Naive B cell (primary cell): Measurements from ENCODE around the gene PBX4. TPM values are rescaled to one million over a fixed set of nuclear protein-coding genes. Genes with fewer than 3 reads are reported as not detected.

Experiments used
- ATAC-seq, 2 donors: fragments of 150-1000 bp; cut with Tn5 transposase; 2 replicates each; pipeline ENCODE4 v1.10.0; 2021; ENCODE audit warnings: low read depth in 2 of 2, mild to moderate bottlenecking in 2 of 2, moderate library complexity in 2 of 2
- DNase-seq: peaks from one replicate; pipeline ENCODE4 v3.0.0; 2022
- H3K27ac Mint-ChIP-seq, 6 donors: one replicate each; pipeline ENCODE4 v1.8.0; 2020 to 2022; ENCODE audit warnings: mild to moderate bottlenecking in 6 of 6, mixed read lengths in 6 of 6, moderate library complexity in 5 of 6, inconsistent platforms in 2 of 6
- H3K27me3 Mint-ChIP-seq, 3 donors: one replicate each; pipeline ENCODE4 v1.8.0; 2021 to 2022; ENCODE audit warnings: mixed read lengths in 3 of 3, mild to moderate bottlenecking in 1 of 3
- H3K36me3 Mint-ChIP-seq, 2 donors: one replicate each; pipeline ENCODE4 v1.8.0; 2020 to 2022; ENCODE audit warnings: mixed read lengths in 2 of 2, inconsistent platforms in 1 of 2, mild to moderate bottlenecking in 1 of 2
- H3K4me1 Mint-ChIP-seq, 3 donors: one replicate each; pipeline ENCODE4 v1.8.0; 2020 to 2022; ENCODE audit warnings: mixed read lengths in 3 of 3, inconsistent platforms in 1 of 3, mild to moderate bottlenecking in 1 of 3, moderate library complexity in 1 of 3
- H3K4me3 Mint-ChIP-seq, 8 donors: one replicate each; pipeline ENCODE4 v1.8.0; 2020 to 2022; ENCODE audit warnings: mild to moderate bottlenecking in 8 of 8, mixed read lengths in 8 of 8, moderate library complexity in 8 of 8, inconsistent platforms in 2 of 8
- H3K9me3 Mint-ChIP-seq, 7 donors: one replicate each; pipeline ENCODE4 v1.8.0; 2020 to 2022; ENCODE audit warnings: mixed read lengths in 7 of 7, mild to moderate bottlenecking in 5 of 7, inconsistent platforms in 2 of 7, moderate library complexity in 1 of 7
- polyA plus RNA-seq, 6 donors: library from polyadenylated mRNA; unstranded; fragments of 300-500 nt; fragmentation: Illumina TruSeq; gene quantifications; one replicate each; pipeline ENCODE4 v1.2.3, GENCODE V29; 2021; ENCODE audit warnings: low read depth in 6 of 6

PBX4 gene
- polyA plus RNA-seq, 6 donors from 2014 or later: 0.26 to 0.31 TPM; not detected in 4

DNA sequence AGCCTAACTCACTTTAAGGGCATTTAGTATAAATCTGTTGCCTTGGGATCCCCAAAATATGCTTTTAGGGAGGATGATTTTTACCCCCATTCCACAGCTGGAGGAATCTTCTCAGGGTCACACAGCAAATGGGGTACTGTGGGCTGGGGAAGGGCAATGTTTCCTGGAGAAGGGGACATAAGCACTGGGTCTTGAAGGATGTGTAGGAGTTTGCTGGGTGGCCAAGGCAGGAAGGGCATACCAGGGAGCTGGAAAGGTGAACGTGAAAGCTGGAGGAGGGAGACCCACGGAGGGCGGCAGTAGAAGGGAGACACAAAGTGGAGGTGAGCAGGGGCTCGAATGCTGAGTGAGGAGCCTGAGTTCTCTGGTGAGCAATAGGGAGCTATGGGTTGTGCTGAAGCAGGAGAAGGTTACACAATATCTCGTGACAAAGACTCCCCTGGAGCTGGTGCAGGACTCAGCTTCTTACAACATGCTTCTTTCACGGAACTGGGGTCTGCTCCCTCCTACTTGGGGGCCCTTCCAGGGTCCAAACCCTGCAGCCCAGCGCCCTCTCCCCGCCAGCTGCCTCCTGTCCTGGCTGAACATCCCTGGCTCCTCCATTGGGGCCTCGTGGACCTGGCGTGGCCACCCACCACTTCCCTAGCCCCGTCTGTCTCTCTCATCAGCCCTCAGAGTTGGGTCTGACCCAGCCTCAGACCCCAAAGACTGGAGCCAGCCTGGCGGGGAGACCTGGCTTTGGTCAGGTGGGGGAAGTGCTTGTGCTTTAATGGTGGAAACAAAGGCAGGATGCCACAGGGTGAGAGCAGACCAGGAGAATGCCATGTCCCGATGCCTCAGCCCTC is 69.3 kb downstream of the PBX4 start:
- ATAC-seq: no peak
- peaks cover 0 to 3% (median 0%) of the 10 kb centered on the region in 7 donors for H3K9me3 Mint-ChIP-seq
- H3K36me3 Mint-ChIP-seq: no peaks in the 10 kb centered on the region
- peak overlapping the region in 1 of 6 donors; percentile 26 for H3K27ac Mint-ChIP-seq
- no peak overlapping the region for H3K4me3 Mint-ChIP-seq
- DNase-seq: no peak
- no peaks in the 10 kb centered on the region for H3K4me1 Mint-ChIP-seq
- H3K27me3 Mint-ChIP-seq: peaks cover 4 to 25% (median 15%) of the 10 kb centered on the region in 3 donors

DNA sequence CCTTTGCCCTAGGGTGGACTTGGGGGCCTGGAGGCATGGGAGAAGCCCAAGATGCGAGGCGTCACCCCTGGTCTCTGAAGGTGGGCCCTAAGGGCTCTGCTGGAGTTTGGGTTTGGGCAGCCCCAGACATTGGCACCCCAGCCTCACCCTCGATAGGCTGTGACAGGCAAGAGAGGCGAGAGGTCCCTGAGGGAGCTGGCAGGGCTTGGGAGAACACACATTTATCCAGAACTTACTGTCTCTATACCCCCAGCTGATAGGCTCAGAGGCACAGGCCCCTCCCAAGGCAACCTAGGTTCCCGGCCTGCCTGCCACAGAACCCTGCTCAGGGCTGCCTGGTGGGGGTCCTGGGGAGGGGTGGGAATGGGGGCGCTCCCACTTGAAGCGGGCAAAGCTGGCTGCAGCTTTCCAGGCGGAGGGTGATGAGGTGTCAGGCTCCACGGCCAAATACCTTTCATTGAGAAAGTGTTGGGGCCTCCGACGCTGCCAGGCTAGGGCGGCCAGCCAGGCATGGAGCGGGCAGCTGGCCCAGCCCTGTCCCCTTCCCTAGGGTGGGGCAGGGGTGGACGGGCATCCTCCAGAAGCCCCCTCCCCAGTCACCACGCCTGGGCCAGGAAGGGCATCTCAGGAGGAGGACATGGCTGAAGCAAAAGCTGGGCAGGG is 70.7 kb downstream of the PBX4 start:
- Mint-ChIP-seq H3K27me3 (peaks cover 4 to 38% (median 17%) of the 10 kb centered on the region in 3 donors), H3K4me1 (no peaks in the 10 kb centered on the region), H3K9me3 (peaks cover 0 to 3% (median 0%) of the 10 kb centered on the region in 7 donors), H3K4me3 (no peak overlapping the region), H3K36me3 (no peaks in the 10 kb centered on the region), H3K27ac (no peak overlapping the region)
- ATAC-seq: no peak
- no peak for DNase-seq

DNA sequence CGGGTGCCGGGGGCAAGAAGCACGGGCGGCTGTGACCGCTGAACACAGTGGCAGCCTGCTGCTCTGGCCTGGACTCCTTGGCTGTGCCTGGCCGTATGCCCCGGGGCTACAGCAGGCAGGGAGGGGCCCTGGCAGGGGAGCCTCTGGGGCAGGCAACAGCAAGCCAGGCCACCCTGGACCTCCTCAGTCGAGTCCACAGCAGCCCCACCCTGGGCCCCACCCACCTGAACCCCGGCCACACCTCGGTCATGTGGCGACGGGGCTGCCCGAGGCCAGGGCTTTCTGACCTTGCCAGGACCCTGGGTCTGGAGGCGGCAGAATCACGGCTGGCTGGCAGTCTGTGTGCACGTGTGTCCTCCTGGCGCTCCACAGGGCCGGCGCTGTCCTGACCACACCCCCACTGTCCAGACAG is 71.7 kb downstream of the PBX4 start:
- peaks cover 9 to 48% (median 27%) of the 10 kb centered on the region in 3 donors for H3K27me3 Mint-ChIP-seq
- peaks cover 0 to 7% (median 0%) of the 10 kb centered on the region in 3 donors for H3K4me1 Mint-ChIP-seq
- ATAC-seq: no peak
- peaks cover 0 to 3% (median 0%) of the 10 kb centered on the region in 7 donors for H3K9me3 Mint-ChIP-seq
- H3K4me3 Mint-ChIP-seq: no peak overlapping the region
- no peak overlapping the region for H3K27ac Mint-ChIP-seq
- no peaks in the 10 kb centered on the region for H3K36me3 Mint-ChIP-seq
- DNase-seq: no peak

DNA sequence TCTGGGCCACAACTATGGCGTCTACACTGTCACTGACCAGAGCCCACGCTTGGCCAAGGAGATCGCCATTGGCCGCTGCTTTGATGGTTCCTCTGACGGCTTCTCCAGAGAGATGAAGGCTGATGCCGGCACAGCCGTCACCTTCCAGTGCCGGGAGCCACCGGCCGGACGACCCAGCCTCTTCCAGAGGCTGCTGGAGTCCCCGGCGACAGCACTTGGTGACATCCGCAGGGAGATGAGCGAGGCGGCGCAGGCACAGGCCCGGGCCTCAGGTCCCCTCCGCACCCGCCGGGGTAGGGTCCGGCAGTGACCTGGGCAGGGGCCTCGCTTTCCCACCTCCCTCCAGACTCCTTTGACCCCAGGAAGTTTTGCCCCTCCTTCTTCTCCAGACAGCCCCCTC is 72.8 kb downstream of the PBX4 start:
- Mint-ChIP-seq H3K27ac (no peak overlapping the region), H3K36me3 (no peaks in the 10 kb centered on the region), H3K4me3 (no peak overlapping the region), H3K9me3 (peaks cover 0 to 3% (median 0%) of the 10 kb centered on the region in 7 donors), H3K4me1 (peaks cover 5 to 16% (median 8%) of the 10 kb centered on the region in 3 donors), H3K27me3 (peaks cover 9 to 59% (median 37%) of the 10 kb centered on the region in 3 donors)
- ATAC-seq (no peak), DNase-seq (no peak)

DNA sequence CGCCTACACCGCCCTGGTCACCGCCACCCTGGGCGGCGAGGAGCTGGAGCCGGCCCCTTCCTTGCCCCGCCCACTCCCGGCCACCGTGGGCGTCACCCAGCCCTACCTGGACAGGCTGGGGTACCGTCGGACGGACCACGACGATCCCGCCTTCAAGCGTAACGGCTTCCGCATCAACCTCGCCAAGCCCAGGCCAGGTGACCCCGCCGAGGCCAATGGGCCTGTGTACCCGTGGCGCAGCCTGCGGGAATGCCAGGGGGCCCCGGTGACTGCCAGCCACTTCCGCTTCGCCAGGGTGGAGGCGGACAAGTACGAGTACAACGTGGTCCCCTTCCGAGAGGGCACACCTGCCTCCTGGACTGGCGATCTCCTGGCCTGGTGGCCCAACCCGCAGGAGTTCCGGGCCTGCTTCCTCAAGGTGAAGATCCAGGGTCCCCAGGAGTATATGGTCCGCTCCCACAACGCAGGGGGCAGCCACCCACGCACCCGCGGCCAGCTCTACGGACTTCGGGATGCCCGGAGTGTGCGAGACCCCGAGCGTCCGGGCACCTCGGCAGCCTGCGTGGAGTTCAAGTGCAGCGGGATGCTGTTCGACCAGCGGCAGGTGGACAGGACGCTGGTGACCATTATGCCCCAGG is 73.4 kb downstream of the PBX4 start:
- Mint-ChIP-seq H3K36me3 (no peaks in the 10 kb centered on the region), H3K4me1 (peaks cover 9 to 18% (median 12%) of the 10 kb centered on the region in 3 donors), H3K4me3 (no peak overlapping the region), H3K9me3 (peaks cover 0 to 4% (median 0%) of the 10 kb centered on the region in 7 donors), H3K27ac (no peak overlapping the region), H3K27me3 (peaks cover 9 to 60% (median 37%) of the 10 kb centered on the region in 3 donors)
- no peak for ATAC-seq
- no peak for DNase-seq

DNA sequence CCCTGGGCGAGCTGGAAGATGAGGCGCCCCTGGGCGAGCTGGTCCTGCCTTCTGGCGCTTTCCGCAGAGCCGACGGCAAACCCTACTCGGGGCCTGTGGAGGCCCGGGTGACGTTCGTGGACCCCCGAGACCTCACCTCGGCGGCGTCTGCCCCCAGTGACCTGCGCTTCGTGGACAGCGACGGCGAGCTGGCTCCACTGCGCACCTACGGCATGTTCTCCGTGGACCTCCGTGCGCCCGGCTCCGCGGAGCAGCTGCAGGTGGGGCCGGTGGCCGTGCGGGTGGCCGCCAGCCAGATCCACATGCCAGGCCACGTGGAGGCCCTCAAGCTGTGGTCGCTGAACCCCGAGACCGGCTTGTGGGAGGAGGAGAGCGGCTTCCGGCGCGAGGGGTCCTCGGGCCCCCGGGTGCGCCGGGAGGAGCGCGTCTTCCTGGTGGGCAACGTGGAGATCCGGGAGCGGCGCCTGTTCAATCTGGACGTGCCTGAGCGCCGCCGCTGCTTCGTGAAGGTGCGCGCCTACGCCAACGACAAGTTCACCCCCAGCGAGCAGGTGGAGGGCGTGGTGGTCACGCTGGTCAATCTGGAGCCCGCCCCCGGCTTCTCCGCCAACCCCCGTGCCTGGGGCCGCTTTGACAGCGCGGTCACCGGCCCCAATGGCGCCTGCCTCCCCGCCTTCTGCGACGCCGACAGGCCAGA is 74.1 kb downstream of the PBX4 start:
- Mint-ChIP-seq H3K9me3 (peaks cover 0 to 3% (median 0%) of the 10 kb centered on the region in 7 donors), H3K4me3 (no peak overlapping the region), H3K4me1 (peaks cover 12 to 18% (median 17%) of the 10 kb centered on the region in 3 donors), H3K27me3 (peaks cover 9 to 59% (median 35%) of the 10 kb centered on the region in 3 donors), H3K36me3 (no peaks in the 10 kb centered on the region), H3K27ac (no peak overlapping the region)
- no peak for ATAC-seq
- DNase-seq: no peak

DNA sequence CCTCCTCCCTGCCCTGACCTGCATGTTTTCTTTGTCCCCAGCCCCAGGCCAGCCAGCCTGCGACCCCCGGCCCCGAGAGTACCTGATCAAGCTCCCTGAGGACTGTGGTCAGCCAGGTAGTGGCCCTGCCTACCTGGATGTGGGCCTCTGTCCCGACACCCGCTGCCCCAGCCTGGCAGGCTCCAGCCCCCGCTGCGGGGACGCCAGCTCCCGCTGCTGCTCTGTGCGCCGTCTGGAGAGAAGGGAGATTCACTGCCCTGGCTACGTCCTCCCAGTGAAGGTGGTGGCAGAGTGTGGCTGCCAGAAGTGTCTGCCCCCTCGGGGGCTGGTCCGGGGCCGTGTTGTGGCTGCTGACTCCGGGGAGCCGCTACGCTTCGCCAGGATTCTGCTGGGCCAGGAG is 74.8 kb downstream of the PBX4 start:
- DNase-seq (no peak), ATAC-seq (no peak)
- H3K9me3 Mint-ChIP-seq: peaks cover 0 to 2% (median 0%) of the 10 kb centered on the region in 7 donors
- H3K27me3 Mint-ChIP-seq: peaks cover 10 to 58% (median 35%) of the 10 kb centered on the region in 3 donors
- no peak overlapping the region for H3K4me3 Mint-ChIP-seq
- H3K27ac Mint-ChIP-seq: no peak overlapping the region
- H3K4me1 Mint-ChIP-seq: peaks cover 19 to 23% (median 23%) of the 10 kb centered on the region in 3 donors
- no peaks in the 10 kb centered on the region for H3K36me3 Mint-ChIP-seq

DNA sequence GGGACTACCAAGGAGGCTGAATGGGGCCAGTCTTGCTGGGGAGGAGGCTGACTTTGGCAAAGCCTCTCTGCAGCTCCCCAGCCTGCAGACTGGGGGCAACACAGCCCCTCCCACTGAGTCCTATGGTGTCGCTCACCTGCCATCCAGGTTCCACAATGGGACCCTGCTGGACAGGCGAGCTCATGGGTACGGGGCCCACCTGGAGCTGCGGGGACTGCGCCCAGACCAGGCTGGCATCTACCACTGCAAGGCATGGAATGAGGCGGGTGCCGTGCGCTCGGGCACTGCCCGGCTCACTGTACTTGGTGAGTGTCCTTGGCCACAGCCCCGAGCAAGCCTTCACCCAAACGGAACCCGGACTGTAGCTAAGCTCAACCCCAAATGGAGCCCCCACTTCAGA is 75.4 kb downstream of the PBX4 start:
- Mint-ChIP-seq H3K4me1 (peaks cover 22 to 26% (median 26%) of the 10 kb centered on the region in 3 donors), H3K9me3 (peaks cover 0 to 2% (median 0%) of the 10 kb centered on the region in 7 donors), H3K4me3 (peak overlapping the region in 1 of 8 donors; percentile 59), H3K27ac (no peak overlapping the region), H3K36me3 (no peaks in the 10 kb centered on the region), H3K27me3 (peaks cover 11 to 59% (median 38%) of the 10 kb centered on the region in 3 donors)
- no peak for ATAC-seq
- no peak for DNase-seq

DNA sequence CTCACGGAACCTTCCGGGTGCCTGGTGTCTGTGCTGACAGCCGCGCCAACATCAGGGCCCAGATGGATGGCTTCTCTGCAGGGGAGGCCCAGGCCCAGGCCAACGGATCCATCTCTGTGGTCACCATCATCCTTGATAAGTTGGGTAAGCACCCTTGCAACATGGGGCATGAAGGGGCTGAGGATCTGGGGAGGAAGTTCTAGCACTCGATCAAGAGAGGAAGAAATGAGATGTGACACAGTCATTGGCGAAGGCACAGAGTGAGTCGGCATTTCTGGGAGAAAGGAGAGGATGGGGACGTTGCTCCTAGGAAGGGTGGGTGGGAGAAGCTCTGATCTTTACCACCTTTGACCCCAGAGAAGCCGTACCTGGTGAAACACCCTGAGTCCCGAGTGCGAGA is 76.0 kb downstream of the PBX4 start:
- ATAC-seq (no peak), DNase-seq (no peak)
- H3K4me1 Mint-ChIP-seq: peaks cover 22 to 30% (median 29%) of the 10 kb centered on the region in 3 donors
- no peaks in the 10 kb centered on the region for H3K36me3 Mint-ChIP-seq
- peak overlapping the region in 1 of 8 donors; percentile 64 for H3K4me3 Mint-ChIP-seq
- no peak overlapping the region for H3K27ac Mint-ChIP-seq
- peaks cover 11 to 63% (median 38%) of the 10 kb centered on the region in 3 donors for H3K27me3 Mint-ChIP-seq
- H3K9me3 Mint-ChIP-seq: peaks cover 0 to 3% (median 0%) of the 10 kb centered on the region in 7 donors

DNA sequence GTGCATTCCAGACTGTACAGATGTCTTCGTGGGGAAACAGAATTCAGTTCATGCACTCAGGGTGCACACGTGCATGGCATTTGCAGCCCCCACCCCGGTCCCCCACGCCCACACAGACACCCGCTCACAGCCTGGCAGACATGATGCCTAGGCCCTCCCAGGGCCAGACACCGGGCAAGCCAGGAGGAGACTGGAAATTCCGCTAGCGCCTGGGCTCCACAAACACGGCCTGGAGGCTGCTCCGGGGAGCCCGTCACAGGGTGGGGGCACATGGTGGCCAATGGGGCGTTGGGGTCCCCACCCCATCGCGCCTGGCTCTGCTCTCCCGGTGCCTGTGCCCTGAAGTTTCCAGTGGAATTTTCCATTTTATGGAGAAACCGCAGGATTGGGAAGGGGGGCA is 76.9 kb downstream of the PBX4 start:
- Mint-ChIP-seq H3K4me3 (peak overlapping the region in 6 of 8 donors; percentile 30 to 76 (median 43)), H3K4me1 (peaks cover 26 to 34% (median 32%) of the 10 kb centered on the region in 3 donors), H3K36me3 (no peaks in the 10 kb centered on the region), H3K27ac (no peak overlapping the region), H3K27me3 (peaks cover 14 to 65% (median 44%) of the 10 kb centered on the region in 3 donors), H3K9me3 (peaks cover 0 to 4% (median 0%) of the 10 kb centered on the region in 7 donors)
- DNase-seq: no peak
- ATAC-seq: no peak

DNA sequence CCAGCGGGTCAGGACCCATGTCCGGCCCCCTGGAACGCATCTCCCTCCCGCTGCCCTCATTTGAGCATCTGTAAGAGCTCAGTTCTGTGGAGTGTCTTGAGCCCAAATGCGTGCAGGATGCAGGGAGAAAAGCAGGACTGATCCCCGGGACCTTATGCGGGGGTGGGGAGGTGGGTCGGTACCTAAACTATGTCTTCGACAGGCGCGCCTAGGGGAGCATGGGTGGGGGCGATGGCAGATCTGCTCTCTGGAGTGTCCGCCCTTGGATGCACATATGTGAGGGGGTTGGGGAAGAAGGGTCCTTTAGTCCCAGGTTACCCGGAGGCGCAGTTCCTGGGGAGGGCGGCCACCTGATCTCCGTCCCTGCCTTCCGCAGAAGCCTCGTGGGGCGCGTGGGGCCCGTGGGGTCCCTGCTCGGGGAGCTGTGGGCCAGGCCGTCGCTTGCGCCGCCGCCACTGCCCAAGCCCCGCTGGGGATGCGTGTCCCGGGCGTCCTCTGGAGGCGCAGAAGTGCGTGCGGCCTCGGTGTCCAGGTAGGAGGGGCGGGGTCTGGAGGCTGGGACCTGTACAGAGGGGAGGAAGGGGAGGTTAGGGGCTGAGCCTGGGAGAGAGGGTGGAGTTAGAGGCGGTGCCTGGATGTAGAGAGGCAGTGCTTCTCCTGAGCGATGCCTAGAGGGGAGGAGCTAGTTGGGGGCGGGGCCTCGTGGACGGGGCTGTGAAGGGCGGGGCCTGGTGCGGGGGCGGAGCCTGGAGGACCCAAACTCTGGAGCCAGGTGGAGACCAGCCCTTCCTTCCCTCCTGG is 77.6 kb downstream of the PBX4 start:
- Mint-ChIP-seq H3K36me3 (no peaks in the 10 kb centered on the region), H3K9me3 (peaks cover 0 to 4% (median 0%) of the 10 kb centered on the region in 7 donors), H3K4me3 (peak overlapping the region in 7 of 8 donors; percentile 66 to 89 (median 78)), H3K4me1 (peaks cover 29 to 34% (median 32%) of the 10 kb centered on the region in 3 donors), H3K27me3 (peaks cover 15 to 66% (median 46%) of the 10 kb centered on the region in 3 donors), H3K27ac (no peak overlapping the region)
- peak; percentile 63 to 76 for ATAC-seq
- DNase-seq: no peak

DNA sequence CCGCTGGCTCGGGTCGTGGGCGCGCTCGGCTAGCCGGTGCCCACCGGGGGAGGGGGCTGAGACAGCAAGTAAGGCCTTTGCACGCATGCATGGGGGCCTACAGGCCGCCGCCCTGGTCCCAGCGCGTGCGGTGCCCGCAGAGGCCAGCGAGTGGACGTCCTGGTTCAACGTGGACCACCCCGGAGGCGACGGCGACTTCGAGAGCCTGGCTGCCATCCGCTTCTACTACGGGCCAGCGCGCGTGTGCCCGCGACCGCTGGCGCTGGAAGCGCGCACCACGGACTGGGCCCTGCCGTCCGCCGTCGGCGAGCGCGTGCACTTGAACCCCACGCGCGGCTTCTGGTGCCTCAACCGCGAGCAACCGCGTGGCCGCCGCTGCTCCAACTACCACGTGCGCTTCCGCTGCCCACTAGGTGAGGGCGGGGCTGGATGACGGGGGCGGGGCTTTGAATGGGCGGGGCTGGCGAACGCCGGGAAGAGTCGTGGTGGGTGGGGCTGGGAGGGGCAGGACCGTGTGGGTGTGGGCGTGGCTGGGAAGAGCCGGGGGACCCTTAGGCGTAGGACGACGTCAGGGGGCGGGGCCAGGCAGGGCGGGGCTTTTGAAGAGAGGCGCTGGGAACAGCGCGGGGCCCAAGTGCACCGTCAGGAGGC is 78.3 kb downstream of the PBX4 start:
- H3K36me3 Mint-ChIP-seq: no peaks in the 10 kb centered on the region
- peaks cover 29 to 34% (median 32%) of the 10 kb centered on the region in 3 donors for H3K4me1 Mint-ChIP-seq
- DNase-seq (no peak), ATAC-seq (peak; percentile 22 to 29)
- peaks cover 15 to 66% (median 46%) of the 10 kb centered on the region in 3 donors for H3K27me3 Mint-ChIP-seq
- peaks cover 0 to 4% (median 0%) of the 10 kb centered on the region in 7 donors for H3K9me3 Mint-ChIP-seq
- H3K4me3 Mint-ChIP-seq: peak overlapping the region in 7 of 8 donors; percentile 66 to 89 (median 78)
- H3K27ac Mint-ChIP-seq: no peak overlapping the region
